Stimulated activated CD8-positive, alpha-beta memory T cell treated with anti-CD3 and anti-CD28 coated beads, Interleukin-2, amount 100 ng/mL, for 1 hour (primary cell): ENCODE data around the gene NPY.

Experiments
- DNase-seq, 2 donors: peaks; one replicate each; pipeline ENCODE4 v3.0.0-alpha.2; 2020; ENCODE audit warnings: low read depth in 2 of 2

NPY gene

GRCh38 chr7:24316340-24316739 is 32.4 kb downstream of the NPY start:
- DNase-seq: no peak

GRCh38 chr7:24318326-24318725 is 34.3 kb downstream of the NPY start:
- DNase-seq: no peak

DNA sequence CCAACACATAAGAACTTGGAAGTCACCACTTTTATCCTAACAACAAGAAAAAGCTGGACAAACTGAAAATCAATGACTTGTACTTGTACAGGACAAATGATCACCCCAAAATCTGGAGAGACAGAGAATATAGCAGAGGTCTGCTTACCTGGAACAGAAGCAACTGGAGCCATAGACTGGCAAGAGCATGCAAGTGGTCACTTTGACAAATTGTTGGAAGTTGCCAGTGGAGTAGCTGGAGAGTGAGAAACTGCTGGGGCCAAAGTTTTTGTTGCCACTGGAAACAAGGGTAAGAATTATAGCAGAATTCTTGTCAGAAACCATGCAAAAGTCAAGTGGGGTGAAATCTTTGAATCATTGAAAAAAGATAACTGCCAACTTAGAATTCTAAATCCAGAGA is 35.2 kb downstream of the NPY start:
- no peak for DNase-seq

- DNase-seq: no peak
Measured at GRCh38 chr7:24323961-24324480, 40.0 kb downstream of the NPY start.

DNA sequence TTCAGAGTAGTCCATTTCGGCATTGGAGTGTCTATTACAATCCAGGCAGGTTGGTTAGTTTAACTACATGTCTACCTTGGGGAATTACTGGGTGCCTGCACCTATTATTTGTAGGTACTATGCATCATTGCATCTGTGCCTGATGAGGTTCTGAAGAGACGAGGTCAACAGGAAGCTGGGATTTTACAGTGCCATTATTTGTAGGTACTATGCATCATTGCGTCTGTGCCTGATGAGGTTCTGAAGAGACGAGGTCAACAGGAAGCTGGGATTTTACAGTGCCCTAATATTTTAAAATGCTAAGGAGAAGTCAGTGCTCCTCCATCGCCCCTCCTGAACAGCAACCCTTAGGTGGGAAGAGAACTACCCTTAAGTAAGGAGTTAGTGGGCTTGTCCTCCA is 41.7 kb downstream of the NPY start:
- DNase-seq: no peak

- no peak for DNase-seq
Measured at GRCh38 chr7:24328050-24328449, 44.1 kb downstream of the NPY start.

DNA sequence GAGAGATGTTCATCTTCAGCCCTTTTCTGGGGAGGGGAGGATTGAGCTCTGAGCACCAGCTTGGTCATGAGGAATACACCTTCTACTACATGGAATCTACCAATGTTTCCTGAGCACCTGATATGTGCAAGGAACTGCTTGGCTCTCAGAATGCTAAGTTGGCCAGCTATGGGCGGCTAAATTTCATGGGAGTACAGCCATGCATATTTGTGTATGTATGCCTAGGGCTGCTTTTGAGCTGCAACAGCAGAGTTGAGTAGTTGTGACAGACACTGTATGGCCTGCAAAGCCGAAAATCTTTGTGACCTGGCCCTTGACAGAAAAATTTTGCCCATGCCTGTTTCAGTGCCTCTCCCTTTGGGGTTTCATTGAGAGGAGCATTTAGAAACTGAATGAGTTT is 44.9 kb downstream of the NPY start:
- no peak for DNase-seq

DNA sequence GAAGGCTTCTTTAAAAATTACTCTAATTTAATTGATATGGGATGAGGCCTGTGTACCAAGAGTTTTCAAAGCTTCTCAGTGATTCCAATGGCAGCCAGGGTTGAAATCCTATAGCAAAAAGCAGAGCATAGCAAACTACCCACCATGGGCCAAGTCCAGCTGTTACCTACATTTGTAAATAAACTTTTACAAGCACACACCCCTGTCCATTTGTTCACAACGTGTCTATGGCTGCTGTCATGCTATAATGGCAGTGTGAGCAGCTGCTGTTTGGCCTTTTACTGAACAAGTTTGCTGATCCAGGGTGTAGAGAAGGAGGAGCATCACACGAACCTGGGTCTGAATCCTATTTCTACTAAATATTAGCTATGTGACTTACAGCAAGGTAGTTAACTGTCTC is 50.0 kb downstream of the NPY start:
- no peak for DNase-seq

- no peak for DNase-seq
Measured at GRCh38 chr7:24334627-24335026, 50.6 kb downstream of the NPY start.

DNA sequence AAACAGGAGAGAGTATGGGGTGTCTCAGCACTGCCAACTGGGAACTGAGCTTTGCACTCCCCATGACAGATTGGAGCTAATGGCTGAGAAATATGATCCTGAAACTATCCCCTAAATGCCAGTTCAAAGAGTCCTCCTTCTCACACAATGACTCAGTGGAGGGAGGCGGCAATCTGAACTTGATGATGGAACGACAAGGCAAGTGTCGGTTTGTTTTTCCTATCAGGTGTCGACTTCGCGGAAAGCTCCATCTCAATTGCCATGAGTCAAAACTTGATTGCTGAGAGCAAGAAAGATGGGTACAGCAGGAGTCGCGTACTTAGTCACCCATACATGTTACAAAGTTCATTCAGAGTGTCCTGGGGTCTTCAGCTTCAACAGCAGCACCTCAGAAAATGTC is 52.5 kb downstream of the NPY start:
- no peak for DNase-seq

DNA sequence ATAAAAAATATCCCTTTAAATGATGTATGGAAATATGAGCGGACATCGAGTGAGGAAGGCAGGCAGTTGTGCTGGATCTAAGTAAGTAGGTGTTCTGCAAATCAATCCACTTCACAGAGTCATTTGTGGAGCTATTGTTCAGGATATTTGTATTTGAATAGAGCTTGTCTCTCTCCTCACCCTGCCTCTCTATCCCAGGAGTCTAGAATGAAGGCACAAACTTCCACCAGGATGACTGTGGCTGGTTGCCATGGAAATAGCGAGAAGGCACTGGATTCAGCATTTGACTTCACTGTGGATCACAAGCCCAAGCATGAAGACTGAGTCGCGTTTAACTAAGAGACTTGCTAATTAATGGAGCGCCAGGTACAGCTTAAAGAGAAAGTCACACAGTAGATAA is 53.2 kb downstream of the NPY start:
- no peak for DNase-seq

GRCh38 chr7:24339575-24339974 is 55.6 kb downstream of the NPY start:
- no peak for DNase-seq

GRCh38 chr7:24340727-24341126 is 56.7 kb downstream of the NPY start:
- DNase-seq: no peak
